ENCODE data around the gene HNRNPCL1.
"Not testable (repeated sequence)": the region's sequence is repeated elsewhere in the genome, so short reads cannot be mapped to it uniquely, and the experiment has no call there.

HNRNPCL1 gene

DNA sequence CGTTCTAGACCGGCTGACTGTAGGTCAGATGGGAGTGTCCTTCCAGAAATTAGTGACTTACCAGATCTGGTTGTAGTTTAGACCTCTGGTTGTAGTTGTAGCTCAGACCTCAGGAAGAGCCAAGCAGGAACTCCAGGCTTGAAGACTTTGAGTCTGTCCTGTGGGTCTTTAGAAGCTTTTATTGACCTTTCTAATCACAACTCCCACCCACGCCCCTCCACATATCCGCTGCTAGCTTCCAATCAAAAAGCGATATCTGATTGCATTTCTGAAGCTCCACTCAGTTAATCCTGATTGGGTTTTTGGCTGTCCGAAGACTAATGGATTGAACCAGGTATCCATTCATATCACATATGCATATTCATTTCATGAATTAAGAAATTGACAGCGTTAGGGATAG, at the start of gene HNRNPCL1:
HNRNPCL1 (minus strand) TSS at position 101 of the 400 bp plus-strand sequence. CDS start 431 bp downstream, outside the sequence.
- not testable (repeated sequence) for DNase-seq (ENCODE audit: low read depth)

DNA sequence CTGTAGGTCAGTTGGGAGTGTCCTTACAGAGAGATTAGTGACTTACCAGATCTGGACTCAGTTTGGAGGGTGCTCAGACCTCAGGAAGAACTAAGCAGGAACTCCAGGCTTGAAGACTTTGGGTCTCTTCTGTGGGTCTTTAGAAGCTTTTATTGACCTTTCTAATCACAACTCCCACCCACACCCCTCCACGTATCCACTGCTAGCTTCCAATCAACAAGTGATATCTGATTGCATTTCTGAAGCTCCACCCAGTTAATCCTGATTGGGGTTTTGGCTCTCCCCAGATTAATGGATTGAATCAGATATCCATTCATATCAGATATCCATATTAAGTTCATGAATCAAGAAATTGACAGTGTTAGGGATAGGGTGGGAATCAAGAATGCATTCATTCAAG, 49.6 kb upstream of the HNRNPCL1 start, which contains the start of gene PRAMEF10:
PRAMEF10 (minus strand) TSS at position 101 of the 400 bp plus-strand sequence. CDS start 2,423 bp downstream, outside the sequence.
- DNase-seq (ENCODE audit: low read depth) = not testable (repeated sequence)

DNA sequence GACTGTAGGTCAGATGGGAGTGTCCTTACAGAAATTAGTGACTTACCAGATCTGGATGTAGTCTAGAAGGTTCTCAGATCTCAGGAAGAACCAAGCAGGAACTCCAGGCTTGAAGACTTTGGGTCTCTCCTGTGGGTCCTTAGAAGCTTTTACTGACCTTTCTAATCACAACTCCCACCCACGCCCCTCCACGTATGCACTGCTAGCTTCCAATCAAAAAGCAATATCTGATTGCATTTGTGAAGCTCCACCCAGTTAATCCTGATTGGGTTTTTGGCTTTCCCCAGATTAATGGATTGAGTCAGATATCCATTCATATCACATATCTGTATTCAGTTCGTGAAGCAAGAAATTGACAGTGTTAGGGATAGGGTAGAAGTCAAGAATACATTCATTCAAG, 37.6 kb upstream of the HNRNPCL1 start, which contains the start of gene PRAMEF4:
PRAMEF4 (minus strand) TSS at position 101 of the 400 bp plus-strand sequence. CDS start 2,807 bp downstream, outside the sequence.
- DNase-seq (ENCODE audit: low read depth) = not testable (repeated sequence)

DNA sequence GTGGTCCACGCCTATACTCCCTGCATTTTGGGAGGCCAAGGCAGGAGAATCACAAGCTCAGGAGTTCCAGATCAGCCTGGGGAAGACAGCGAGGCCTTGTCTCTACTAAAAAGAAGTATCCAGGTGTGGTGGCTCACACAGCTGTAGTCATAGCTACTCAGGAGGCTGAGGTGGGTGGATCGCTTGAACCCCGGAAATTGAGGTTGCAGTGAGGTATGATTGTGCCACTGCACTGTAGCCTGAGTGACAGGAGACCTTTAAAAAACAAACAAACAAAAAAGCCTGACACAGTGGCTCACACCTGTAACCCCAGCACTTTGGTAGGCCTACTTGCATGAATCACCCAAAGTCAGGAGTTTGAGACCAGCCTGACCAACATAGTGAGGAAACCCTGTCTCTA, 29.9 kb upstream of the HNRNPCL1 start:
- DNase-seq (ENCODE audit: low read depth) = not testable (repeated sequence)

DNA sequence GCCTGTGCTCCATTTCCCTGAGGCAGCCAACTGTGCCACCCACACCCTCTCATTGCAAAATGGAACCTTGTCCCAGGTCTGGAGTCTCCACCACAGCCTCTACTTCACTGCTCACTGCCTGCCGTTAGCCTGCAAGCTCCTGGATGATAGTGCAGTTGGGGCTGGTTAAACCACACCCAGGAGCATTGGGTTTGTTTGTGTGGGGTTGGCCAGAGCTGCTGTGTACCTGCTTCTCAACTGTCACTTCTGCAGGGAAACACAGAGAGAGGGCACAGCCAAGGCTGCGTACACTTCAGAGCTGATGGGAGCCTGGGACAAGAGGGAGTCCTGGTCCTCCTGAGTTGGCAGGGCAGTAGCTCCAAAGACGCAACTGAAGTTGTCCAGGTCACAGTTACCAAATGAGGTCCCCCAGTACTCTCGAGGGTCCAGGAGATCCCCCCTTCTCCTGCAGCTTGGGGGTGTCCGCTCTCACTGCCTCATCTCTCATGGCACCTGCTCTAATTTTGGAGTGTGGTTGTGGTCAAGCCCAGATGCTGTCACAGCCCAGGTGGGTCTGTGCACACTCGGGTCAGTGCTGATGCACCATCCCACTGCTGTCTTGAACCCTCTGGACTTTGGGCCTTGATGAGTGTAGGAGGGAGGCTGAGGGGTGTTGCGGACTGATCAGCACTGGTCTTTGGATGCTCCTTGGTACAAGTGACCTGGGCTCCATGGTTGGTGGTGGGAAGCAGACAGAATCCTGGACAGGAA, 14.8 kb upstream of the HNRNPCL1 start:
- not testable (repeated sequence) for DNase-seq (ENCODE audit: low read depth)

DNA sequence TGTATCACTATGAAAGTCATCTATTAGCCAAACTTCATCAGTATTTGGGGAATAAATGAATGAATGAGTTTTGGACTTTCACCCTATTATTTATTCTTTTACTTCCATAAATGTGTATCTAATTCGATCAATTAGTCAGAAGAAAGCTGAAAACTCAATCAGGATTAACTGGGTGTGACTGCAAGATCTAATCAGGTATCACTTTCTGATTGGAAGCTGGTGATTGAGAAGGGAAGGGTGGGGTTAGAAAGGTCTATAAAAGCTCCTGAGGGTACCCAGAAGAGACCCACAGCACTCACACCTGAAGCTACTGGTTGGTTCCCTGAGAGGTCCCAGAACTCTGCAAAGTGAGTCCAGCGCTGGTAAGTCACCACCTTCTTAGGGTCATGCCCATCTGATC, 8.3 kb upstream of the HNRNPCL1 start, which contains the start of gene PRAMEF2:
PRAMEF2 (plus strand) TSS at position 301 of the 400 bp plus-strand sequence. CDS start 1,924 bp downstream, outside the sequence.
- not testable (repeated sequence) for DNase-seq (ENCODE audit: low read depth)

DNA sequence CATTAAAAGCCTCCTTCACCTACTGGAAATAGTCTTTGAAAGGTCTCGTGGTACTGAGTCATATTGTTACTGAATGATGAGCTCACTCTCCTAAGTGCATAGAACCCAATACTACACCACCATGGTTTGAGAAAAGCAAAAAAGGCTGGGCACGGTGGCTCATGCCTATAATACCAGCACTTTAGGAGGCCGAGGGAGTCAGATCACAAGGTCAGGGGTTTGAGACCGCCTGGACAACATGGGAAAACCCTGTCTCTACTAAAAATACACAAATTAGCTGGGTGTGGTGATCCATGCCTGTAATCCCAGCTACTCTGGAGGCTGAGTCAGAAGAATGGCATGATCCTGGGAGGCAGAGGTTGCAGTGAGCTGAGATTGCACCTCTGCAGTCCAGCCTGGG, 3.3 kb upstream of the HNRNPCL1 start:
- no peak for DNase-seq (ENCODE audit: low read depth)

DNA sequence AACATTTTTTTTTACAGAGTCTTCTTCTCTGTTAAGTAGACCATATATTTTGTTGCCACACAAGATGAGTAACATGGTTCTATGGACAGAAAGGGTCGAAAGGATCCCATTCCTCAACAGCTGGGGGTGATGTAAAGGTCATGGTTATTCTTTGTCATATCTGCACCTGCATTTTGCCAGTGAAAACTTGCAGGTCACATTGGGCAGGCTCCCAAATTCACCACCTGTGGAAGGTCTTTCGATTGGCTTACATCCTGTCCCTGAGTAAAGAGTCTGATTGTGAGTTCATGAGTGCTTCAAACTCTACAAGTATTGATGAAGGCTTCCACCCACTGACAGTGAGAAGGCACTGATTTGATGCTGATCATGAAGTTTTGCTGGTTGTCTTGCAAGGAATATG, 15.3 kb downstream of the HNRNPCL1 start:
- not testable (repeated sequence) for DNase-seq (ENCODE audit: low read depth)

DNA sequence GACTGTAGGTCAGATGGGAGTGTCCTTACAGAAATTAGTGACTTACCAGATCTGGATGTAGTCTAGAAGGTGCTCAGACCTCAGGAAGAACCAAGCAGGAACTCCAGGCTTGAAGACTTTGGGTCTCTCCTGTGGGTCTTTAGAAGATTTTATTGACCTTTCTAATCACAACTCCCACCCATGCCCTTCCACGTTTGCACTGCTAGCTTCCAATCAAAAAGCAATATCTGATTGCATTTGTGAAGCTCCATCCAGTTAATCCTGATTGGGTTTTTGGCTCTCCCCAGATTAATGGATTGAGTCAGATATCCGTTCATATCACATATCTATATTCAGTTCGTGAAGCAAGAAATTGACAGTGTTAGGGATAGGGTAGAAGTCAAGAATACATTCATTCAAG, 17.2 kb downstream of the HNRNPCL1 start, which contains the start of gene PRAMEF11:
PRAMEF11 (minus strand) TSS at position 101 of the 400 bp plus-strand sequence. CDS start 2,621 bp downstream, outside the sequence.
- DNase-seq (ENCODE audit: low read depth) = not testable (repeated sequence)

DNA sequence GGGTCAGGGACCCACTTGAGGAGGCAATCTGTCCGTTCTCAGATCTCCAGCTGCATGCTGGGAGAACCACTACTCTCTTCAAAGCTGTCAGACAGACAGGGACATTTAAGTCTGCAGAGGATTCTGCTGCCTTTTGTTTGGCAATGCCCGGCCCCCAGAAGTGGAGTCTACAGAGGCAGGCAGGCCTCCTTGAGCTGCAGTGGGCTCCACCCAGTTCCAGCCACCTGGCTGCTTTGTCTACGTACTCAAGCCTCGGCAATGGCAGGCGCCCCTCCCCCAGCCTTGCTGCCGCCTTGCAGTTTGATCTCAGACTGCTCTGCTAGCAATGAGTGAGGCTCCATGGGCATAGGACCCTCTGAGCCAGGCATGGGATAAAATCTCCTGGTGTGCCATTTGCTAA, 29.5 kb downstream of the HNRNPCL1 start:
- not testable (repeated sequence) for DNase-seq (ENCODE audit: low read depth)

DNA sequence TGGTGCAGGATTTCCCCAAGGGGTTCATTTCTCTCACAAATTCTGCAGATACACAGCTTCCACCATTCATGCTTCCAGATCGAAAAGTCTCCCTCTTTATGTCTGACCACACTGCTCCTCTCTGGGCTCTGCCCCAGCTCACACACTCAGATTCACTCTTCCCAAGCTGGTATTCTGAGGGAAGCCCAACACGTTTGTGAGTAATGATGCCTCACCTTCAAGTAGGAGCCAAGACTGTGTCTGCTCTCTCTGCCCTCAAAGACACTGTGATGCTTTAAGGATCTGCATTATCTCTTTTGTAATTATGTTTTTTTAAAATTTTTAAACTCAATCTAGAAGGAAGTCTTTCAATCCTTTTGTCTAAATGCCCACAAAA, 37.1 kb downstream of the HNRNPCL1 start:
- no peak for DNase-seq (ENCODE audit: low read depth)

DNA sequence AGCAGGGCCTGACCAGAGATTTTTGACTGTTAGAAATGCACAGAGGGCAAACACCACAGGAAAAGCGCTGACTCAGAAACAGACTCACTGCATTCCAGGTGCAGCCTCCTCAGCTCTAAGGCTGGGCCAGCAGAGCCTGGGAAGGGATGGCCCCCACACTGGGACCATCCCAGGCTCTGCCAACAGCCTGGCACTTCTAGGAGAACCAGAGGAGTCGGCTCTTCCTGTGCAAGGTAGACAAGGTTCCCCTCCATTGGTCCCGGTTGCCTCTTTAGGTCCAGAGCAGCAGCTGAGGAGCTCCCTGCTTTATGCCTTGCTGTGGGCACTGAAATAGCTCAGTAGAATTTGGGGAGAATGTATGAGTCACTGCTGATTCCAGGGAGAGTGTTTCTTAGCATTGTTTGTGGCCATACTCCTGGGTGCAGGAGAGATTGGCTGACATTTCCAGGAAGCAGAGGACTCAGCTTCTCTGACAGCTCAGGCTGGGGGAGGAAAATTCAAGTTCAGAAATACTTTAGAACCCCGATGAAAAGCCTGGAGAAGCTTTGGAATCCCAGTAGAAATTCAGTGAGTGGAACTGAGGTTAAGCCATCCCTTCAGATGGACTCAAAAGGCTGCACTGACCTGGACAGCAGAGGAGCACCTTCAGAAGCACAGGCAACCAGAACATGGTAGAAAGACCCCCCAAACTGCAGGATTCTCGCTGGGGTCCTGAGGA, 37.7 kb downstream of the HNRNPCL1 start:
- no peak for DNase-seq (ENCODE audit: low read depth)

DNA sequence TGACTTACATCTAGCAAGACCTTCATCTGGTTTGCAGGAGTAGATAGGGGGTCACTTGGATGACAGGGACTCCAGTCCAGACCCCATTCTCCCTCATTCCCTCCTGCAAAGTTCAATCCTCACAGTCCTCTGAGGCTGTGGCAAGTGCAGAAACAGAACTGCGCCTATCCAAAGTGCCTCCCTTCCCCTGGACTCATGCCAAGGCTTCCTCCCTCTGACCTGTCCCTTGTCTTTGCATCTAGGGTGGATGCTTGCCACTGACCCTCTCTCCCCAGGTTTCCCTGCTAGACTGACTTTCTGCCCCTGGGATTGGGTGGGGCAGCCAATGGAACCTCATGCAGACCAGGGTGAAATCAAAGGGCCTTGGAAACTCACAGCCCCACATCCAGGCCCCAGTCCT, 38.6 kb downstream of the HNRNPCL1 start:
- DNase-seq (ENCODE audit: low read depth) = no peak

DNA sequence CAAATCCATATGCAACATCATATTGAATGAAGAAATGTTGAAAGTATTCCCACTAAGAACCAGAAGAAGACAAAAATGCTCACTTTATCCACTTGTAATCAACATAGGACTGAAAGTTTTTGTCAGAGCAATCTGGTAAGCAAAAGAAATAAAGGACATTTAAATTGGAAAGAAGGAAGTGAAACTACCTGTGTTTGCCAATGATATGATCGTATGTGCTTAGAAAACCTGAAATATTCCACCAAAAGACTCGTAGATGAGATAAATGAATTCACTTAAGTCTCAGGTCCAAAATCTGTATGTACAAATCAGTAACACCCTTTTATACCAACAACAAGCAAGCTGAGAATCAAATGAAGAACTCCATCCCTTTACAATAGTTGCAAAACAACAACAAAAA, 48.8 kb downstream of the HNRNPCL1 start:
- DNase-seq (ENCODE audit: low read depth) = no peak

DNA sequence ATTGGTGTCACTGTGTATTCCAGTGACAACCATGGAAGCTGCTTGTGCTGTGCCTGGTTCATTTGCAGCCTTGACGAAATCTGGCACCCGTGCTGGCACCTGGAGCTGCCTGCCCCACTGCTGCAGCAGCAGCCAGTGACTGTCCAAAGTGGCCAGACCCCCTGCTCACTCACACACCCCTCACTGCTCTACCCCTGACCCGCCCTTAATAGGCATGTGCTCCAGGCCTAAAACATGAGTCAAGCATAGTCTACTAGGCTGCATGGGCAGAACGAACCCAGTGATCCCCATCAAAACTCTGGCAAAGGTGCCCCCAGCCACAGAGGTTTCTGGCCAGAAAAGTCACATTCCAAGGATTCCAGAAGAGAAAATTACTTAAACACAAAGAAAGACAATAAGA, 49.6 kb downstream of the HNRNPCL1 start:
- DNase-seq (ENCODE audit: low read depth) = no peak

Data from activated T-cell treated with anti-CD3 and anti-CD28 coated beads for 1 hour (primary cell).